CD4-positive, alpha-beta T cell treated with Interleukin-17A for 4 hours (primary cell): ENCODE results near the gene ZNF438.
"Not testable (repeated sequence)": the region's sequence is repeated elsewhere in the genome, so short reads cannot be mapped to it uniquely, and the experiment has no call there.

ENCODE experiments used
- DNase-seq: peaks from one replicate; pipeline ENCODE4 v3.0.0-alpha.2; 2020; ENCODE audit warnings: mixed read lengths

Gene ZNF438

DNA sequence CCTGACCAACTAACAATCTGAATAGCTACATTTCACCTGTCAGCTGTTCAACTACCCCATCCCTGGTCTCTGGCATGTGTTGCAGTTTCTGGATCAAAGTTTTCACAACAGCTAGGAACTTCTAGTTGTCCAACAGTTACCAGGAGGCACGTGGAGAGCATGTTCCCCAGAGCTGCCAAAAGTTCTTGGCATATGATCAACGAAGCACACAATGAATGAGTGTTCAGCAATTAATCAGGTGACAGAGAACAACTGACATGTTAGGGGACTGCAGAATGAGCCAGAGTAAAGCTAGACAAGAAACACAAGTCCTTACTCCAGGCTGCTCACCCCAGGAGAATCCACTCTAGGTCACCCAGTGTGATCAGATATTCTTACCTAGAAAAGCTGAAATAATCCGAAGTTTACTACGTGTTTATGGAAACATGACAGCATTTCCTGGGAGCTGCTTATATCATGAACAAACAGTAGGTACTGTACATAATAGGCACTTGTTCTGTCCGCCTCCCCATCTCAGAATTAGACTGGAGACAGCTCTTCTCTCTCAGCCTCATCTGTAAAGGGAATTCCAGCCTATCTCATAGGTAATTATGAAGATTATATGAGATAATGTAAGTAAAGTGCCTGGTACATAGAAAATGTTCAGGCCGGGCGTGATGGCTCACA lies 50.6 kb downstream of the ZNF438 start:
- no peak for DNase-seq

DNA sequence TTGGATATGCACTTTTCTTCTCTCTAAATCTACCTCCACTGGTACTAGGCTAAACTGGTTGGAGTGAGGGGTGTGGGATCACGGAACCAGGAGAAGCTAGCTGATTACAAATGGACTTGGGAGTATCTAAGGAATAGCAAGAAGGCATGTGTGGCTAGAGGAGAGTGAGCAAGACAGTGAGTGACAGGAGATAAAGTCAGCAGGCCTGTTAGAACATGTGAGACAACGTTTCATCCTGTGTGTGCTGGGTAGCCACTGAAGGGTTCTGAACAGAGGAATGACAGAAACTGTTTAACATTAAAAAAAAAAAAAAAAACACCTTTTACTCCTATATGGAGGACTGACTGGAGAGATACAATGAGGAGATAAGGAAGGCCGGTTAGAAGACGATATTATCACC lies 51.7 kb downstream of the ZNF438 start:
- no peak for DNase-seq

DNA sequence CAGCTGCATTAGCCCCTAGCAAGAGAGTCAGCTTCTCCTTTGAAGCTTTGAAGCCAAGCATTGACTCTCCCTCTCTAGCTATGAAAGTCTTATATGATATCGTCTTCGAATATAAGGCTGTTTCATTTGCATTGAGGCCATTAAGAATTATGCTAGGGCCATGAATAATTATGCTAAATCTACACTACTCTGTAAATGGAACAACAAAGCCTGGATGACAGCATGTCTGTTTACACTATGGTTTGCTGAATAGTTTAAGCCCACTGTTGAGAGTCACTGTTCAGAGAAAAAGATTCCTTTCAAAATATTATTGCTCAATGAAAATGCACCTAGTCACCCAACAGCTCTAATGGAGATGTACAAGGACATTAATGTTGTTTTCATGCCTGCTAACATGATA lies 52.8 kb downstream of the ZNF438 start:
- DNase-seq: no peak

DNA sequence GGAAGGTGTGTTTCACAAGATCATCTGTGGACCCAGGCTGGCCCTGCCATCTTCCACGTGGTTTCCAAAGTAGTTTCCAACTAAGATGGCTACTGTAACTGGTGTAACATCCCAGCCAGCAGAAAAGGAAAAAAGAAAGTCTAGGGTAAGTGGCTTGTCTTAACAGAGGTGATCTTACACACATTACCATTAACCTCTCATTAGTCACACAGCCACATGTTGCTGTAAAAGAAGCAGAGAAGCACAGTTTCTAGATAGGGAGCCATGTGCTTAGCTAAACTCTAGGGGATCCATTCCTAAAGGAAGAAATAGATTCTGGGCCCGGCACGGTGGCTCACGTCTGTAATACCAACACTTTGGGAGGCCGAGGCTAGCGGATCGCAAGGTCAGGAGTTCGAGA lies 54.3 kb downstream of the ZNF438 start:
- no peak for DNase-seq

DNA sequence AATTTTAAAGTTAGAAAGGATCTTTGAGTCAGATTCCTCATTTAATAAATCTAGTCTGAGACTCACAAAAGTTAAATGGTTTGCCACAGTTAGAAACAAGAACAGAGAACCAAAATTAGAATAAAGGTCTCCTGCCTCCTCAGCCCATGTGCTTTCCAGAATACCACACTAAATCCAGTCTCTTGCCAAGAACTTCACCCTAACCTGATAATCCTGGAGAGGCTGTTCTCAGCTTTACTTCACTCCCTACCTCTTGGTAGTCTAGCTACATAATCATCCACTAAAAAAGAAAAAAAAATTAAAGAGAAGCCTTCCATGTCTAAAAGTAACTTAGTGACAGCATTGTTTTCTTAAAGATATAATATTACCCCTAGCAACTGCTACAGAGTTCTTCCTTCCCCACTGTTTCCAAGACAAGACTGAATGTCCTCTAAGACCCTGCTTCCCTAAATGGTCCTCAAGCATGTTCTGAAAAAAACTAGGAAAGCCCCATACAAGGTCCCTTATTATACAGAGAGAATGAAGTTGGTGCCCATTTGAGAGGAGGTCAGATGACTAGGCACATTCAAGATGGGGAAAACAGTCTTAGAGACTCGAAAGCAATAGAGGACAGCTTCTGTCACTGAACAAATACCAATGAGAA lies 56.8 kb downstream of the ZNF438 start:
- DNase-seq: no peak

DNA sequence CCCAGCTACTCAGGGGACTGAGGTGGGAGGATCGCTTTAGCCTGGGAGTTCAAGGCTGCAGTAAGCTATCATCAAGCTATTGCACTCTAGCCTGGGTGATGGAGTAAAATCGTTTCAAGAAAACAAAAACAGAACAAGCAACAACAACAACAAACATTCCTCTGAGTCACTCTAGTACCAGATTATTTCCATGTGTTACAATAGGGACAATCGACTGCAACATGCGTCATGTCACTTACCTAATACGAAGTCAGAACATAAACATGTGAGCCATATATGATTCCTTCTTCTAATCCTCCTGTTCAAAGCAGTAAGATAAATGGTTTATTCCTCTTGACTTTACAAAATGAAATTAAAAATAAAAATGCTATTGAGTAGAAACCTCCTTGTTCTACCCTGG lies 57.3 kb downstream of the ZNF438 start:
- no peak for DNase-seq

DNA sequence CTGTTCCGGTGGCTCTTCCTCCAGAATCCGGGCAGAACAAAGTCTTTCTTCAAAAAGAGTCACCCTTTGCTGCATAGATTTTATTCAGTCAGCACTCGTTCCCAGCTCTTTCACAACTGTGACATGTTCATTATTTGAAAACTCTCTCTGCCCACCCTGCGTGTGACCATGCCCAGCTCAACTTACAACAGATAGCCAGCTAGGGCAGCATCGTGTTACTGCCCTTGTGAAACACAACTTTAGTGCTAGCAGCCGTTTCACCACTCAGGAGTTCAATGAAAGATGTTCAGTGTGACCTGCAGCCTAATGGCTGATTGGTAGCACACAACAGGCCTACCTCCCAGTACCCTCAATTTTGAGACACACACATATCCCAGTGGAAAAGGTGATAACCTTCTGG lies 57.9 kb downstream of the ZNF438 start:
- no peak for DNase-seq

DNA sequence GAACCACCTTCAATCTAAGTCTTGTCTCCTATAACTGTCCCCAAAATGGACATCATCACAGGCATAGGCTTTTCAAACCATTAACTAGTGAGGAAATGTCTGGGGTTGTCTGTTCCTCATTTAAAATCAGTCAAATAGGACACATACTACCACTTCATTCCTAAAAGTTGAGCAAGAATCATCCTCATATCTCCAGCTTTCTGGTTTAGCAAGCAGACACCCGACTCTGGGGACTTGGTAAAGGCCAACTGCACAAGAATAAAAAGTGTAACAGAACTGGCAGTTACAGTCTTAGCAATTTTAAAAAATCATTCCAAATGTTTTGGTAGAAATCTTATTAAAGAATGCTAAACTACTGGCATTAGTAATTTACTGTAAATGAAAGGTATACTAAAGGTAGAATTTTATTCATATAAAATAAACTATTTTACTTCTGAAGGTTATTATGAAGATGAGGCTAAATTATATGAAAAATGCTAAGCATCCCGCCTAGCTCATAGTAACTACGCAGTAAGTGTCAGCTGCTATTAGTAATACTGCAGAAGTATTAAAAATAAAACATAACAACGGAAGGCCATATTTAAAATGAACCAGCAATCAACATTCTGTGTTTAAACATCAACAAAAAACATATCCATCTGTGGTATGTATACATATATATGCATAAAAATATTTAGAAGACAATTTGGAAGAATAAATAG lies 60.8 kb downstream of the ZNF438 start:
- no peak for DNase-seq

DNA sequence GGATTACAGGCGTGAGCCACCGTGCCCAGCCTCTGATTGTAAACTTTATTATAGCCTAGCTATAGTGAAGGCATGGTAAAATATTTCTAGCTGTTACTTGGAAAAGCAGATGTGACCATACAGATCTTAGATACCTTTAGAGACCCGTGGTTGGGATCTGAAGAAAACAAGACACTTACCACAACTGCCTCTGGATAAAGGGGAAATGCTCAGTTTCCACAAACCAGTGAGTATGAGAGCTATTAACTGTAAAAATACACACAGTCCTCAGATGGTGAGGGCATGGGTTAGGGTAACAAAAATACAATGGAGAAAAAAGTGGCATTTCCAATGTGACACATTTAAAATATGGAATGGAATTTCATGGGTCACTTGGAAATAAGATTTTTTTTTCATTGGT lies 63.0 kb downstream of the ZNF438 start:
- DNase-seq: no peak

DNA sequence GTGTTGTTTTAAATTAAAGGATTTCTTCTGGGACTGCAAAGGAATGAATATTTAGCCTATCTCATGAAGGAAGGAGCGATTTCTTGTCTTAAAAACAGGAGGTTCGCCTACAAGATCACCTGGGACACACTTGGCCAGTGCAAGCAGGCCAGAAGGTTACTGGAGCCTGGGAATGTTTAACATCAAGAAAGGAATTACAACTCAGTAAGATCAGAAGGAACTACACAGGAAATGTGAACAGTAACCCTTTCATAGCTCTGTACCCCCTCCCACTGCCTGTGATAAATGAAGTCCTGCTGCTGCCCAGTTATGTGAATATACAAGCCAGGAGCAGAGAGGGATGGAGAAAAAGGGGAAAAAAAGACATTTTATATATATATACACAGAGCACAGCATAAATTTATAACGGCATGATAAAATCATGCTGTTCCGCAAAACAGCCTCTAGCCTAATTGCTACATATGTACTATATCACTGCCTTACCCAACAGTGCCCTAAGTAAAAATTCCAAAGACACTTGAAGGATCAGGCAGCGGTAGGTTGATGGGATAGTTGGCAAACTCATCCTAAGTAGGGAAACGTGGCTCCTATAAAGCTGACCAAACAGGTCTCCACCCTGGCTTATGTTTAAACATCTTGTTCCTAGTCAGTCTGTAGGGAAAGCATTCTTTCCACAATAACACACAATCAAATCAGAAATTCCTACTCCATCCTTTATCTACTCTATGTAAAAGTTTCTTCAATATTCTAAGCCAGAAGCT lies 63.8 kb downstream of the ZNF438 start:
- no peak for DNase-seq

DNA sequence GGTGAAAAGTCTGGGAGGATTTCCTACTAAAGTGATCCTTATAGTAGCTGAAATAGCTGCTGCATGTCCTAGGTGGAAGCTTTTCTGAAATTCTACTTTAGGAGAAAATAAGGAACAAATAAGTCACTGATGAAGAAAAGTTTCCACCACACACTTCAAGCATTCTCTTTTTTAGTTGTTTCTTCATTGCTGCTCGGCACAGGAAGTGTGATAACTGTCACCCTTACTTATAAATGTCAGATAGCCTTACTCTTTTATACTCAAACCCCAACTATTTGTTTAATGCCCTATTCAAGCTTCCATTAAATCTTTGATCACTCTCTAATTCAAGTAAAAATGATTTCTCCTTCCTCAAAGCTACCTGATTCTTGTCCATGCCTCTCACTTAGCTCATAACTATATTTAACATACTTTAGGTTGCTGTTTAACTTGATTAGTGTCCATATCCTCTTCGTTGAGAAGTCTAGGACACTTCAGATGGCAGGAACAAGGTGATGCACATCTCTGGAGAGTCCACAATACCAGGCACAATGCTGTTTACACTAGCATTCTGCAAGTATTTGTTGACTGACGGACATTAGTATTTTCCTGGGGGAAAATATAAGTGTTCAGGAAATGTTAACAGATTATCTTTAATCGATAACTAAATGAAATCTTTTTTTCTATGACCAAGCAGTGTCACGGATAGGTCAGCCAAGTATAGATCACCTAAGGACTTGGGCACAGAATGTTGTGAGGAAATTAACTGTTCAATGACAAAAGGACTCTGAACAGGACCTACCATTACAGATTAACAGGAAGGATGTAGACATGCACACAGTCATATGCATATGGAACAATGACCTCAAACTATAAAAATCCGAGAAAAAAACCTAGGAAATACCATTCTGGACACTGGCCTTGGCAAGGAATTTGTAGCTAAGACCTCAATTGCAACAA lies 67.4 kb downstream of the ZNF438 start:
- no peak for DNase-seq

DNA sequence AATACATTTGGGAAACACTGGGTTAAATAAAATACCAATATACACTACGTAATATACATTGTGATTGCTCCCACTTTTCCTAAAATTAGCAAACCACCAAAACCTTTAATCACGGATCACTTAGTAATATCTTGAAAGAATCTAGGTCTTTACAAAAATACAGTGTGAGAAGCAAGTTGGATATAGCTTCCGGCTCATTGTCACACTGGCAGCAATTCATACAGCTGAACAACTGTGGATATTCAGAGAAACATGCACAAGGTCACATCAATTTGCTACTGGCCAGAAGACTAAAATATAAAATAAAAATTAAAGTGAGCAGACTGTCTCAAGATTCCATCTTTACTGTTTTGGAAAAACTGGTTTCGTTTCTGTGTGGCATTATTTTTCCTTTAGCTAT lies 69.1 kb downstream of the ZNF438 start:
- DNase-seq: no peak

DNA sequence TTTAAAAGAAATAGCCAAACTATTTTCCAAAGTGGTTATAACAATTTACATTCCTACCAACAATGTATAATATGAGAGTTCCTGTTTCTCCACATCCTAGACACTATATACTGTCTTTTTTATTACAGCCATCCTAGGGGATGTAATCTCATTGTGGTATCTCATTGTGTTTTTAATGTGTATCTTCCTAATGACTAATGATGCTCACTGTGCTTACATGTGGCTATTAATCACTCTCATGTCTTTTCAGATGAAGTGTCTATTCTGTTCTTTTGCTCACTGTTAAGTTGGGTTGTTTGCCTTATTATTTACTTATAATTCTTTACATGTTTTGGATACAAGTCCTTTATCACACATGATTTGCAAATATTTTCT lies 71.8 kb downstream of the ZNF438 start:
- no peak for DNase-seq

DNA sequence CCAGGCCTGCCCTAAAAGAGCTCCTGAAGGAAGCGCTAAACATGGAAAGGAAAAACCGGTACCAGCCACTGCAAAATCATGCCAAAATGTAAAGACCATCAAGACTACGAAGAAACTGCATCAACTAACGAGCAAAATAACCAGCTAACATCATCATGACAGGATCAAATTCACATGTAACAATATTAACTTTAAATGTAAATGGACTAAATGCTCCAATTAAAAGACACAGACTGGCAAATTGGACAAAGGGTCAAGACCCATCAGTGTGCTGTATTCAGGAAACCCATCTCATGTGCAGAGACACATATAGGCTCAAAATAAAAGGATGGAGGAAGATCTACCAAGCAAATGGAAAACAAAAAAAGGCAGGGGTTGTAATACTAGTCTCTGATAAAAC lies 82.4 kb downstream of the ZNF438 start:
- DNase-seq: not testable (repeated sequence)

DNA sequence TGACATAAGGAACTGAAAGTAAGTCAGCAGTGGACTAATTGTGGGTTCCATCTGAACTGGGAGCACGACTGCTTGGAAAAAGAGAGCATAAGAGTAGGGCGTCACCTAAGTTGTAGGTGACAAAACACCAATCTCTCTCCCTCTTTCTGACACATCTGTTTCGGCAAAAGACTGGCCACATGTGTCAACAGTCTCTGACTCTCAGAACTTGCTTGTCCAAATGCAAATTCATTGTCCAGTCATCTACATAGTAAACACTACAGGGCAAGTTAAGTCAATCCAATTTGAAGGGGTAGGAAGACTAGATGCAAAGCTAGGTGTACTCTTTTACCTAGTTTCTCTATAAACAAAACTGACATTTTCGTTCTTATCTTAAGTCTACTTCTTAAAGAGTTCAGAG lies 87.7 kb downstream of the ZNF438 start:
- DNase-seq: no peak

DNA sequence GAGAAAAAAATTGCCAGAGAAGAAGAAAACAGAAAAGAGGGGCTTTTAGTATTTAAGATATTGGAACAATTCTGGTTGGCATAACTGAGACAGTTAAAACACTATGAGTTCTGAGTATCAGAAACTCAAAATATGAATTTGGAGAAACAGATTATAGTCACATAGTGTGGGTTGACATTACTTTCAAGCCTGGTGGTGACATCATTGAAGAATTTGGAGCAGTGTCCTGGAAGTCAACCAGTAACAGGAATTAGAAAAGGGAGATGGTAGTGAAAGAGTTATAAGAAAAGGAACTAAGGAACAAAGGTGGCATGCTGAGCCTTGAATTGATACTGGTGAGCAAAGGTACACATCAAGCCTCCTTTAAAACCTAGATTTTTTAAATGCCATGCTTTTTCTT lies 88.2 kb downstream of the ZNF438 start:
- no peak for DNase-seq

DNA sequence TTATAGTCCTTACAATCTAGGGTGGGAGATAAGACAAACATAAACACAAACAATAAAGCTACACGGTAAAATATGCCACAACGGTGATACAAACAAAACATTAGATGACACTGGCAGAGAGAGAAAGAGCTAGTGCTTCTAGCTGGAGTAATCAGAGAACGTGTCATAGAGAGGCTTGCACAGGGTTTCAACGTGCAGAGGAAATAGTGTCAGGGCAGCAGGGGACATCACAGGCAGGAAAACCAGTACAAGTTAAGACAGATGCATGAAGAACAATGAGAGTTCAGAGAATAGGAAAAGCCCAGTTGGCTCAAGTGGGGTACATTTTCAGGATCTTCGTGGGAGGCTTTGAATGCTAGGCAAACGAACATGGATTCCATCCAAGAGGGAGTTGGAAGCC lies 91.4 kb downstream of the ZNF438 start:
- DNase-seq: no peak

DNA sequence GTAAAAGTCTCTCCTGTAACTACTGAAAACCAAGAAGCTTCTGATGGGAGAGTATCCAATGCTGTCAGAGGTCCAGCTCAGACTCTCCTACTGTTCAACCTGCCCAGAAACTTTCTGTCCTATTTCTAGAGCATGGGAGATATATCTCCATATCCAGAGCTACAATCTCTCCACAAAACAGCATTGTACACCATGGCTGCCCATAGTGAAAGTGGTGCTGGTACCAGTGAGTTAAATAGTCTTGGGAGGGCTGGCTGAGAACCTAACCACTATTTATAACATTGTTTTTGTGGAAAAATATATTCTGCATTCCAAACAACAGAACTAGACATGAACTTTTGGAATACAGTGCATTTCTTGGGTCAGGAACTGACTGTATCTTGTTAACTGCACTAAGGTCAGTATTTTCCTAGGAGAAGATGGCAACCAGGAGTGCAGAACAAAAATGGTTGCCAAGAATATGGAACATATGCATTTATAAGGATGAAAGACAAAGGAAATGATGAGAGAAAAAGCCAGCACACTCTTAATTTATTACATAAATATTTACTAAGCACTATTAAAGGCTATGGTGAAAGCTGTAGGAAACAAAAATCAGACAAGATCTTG lies 91.9 kb downstream of the ZNF438 start:
- no peak for DNase-seq

DNA sequence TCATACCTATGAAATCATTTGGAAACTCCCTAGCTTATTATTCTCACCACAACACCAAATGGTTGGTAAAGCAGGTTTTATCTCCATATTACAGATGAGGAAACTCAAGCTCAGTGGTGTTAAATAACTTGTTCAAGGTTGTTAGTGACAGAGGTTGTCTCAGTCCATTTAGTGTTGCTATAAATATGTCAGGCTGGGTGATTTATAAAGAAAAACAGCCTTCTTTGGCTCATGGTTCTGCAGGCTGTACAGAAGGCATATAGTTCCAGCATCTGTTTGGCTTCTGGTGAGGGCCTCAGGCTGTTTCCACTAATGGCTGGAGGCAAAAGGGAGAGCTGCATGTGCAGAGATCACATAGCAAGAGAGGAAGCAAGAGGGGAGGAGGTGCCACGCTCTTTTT lies 96.6 kb downstream of the ZNF438 start:
- DNase-seq: no peak

DNA sequence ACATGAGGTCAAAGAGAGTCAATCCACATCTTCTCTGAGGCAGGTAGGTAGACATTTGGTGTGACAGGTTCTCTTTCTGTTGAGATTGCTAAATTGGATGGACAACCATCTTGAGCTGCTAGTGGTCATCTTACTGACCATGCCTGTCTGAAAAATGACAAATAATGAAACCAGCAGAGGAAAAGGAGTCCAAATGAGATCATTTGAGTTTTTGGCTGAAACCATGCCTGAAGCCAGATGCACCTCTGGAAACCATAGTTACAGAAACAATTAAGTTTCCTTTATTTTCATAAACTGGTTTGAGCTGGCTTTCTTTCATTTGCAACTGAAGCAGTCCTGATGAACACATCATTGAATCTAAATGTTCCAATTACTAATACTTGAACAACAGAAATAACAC lies 100.6 kb downstream of the ZNF438 start:
- DNase-seq: no peak

DNA sequence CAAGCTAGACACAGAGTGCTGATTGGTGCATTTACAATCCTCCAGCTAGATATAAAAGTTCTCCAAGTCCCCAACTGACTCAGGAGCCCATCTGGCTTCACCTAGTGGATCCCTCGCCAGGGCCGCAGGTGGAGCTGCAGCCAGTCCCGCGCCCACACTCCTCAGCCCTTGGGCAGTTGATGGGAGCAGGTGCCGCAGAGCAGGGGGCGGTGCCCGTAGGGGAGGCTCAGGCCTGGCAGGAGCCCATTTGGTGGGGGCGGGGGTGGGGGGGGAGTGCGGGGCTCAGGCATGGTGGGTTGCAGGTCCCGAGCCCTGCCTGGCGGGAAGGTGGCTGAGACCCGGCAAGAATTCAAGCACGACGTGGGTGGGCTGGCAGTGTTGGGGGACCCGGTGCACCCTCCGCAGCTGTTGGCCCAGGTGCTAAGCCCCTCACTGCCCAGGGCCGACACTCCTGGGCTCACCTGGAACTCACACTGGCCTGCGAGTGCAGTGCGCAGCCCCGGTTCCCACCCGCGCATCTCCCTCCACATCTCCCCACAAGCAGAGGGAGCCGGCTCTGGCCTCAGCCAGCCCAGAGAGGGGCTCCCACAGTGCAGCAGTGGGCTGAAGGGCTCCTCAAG lies 101.7 kb downstream of the ZNF438 start:
- no peak for DNase-seq

DNA sequence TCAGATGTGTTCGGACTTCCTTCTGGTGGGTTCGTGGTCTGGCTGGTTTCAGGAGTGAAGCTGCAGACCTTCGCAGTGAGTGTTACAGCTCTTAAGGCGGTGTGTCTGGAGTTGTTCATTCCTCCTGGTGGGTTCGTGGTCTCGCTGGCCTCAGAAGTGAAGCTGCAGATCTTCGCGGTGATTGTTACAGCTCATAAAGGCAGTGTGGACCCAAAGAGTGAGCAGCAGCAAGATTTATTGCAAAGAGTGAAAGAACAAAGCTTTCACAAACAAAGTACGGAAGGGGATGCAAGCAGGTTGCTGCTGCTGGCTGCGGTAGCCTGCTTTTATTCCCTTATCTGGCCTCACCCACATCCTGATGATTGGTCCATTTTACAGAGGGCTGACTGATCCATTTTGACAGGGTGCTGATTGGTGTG lies 102.3 kb downstream of the ZNF438 start:
- DNase-seq: peak; percentile 10
